A549 (cell line): Measurements from ENCODE around the gene SBK3. TPM values are rescaled to one million over a fixed set of nuclear protein-coding genes. Genes with fewer than 3 reads are reported as not detected.

Source experiments
- ATAC-seq, 2 experiments: fragments of 200-7000 bp in 1 of 2; fragments of >200 bp in 1 of 2; cut with Nextera tagmentation in 1 of 2; cut with Tn5 transposase in 1 of 2; 3 replicates each; pipeline versions ENCODE4 v1.8.0 to v1.9.1; 2018 to 2020; ENCODE audit warnings: mild to moderate bottlenecking in 1 of 2, moderate library complexity in 1 of 2
- CTCF ChIA-PET: fragments of 300-600 bp; sonication (Branson Sonifier 250); formaldehyde crosslinking; extraction: SDS; loops from one replicate; lab custom pipeline; 2021; ENCODE audit warnings: antibody characterized with exemption, inconsistent platforms; lab: Yijun Ruan, JAX
- POLR2A ChIA-PET: fragments of 350-600 bp; formaldehyde crosslinking; extraction: SDS; loops from one replicate; lab custom pipeline; 2021; ENCODE audit warnings: antibody characterized with exemption, inconsistent platforms; lab: Yijun Ruan, JAX
- DNase-seq, 2 experiments: peaks; one replicate each; pipeline versions ENCODE4 v3.0.0 to v3.0.0-alpha.2; 2011 to 2016; ENCODE audit warnings: low read depth in 1 of 2, low spot score in 1 of 2
- FAIRE-seq: peaks from 2 replicates; lab custom pipeline; 2011; peaks lifted over from hg19 to GRCh38; lab: Jason Lieb, UNC
- H3K27ac ChIP-seq, 2 experiments: fragments of >200 bp; sonication (Bioruptor Twin); formaldehyde crosslinking; 3 replicates each; pipeline ENCODE4 v1.5.1; 2016 to 2017
- H3K4me1 ChIP-seq: fragments of >200 bp; sonication (Bioruptor Twin); formaldehyde crosslinking; 3 replicates; pipeline ENCODE4 v1.6.1; 2016
- H3K4me2 ChIP-seq: fragments of >200 bp; sonication (Bioruptor Twin); formaldehyde crosslinking; 3 replicates; pipeline ENCODE4 v1.6.1; 2016
- H3K4me3 ChIP-seq: fragments of >200 bp; sonication (Bioruptor Twin); formaldehyde crosslinking; 3 replicates; pipeline ENCODE4 v1.5.1; 2016
- H3K9me3 ChIP-seq: fragments of >200 bp; sonication (Bioruptor Twin); formaldehyde crosslinking; 3 replicates; pipeline ENCODE4 v1.6.1; 2016
- ATOH8 ChIP-seq: fragments of 250-450 bp; sonication (Bioruptor Pico); IDR thresholded peaks from 2 replicates; pipeline ENCODE4 v1.5.0; 2020; ENCODE audit warnings: low read depth, mild to moderate bottlenecking, moderate library complexity
- CBX8 ChIP-seq: fragments of 200-600 bp; sonication (generic); IDR thresholded peaks from 2 replicates; pipeline ENCODE4 v1.6.1; 2016
- CHD2 ChIP-seq: fragments of 150-350 bp; IDR thresholded peaks from 2 replicates; pipeline ENCODE4 v1.6.1; 2014; ENCODE audit warnings: low read length; ENCODE audit not compliant: partially characterized antibody
- E2F6 ChIP-seq: IDR thresholded peaks from 2 replicates; pipeline ENCODE4 v1.6.1; 2012; ENCODE audit warnings: low read depth, borderline replicate concordance
- EHF ChIP-seq: fragments of 250-450 bp; sonication (Bioruptor Pico); IDR thresholded peaks from 2 replicates; pipeline ENCODE4 v1.5.0; 2020; ENCODE audit warnings: mild to moderate bottlenecking
- FOSB ChIP-seq: fragments of 250-450 bp; sonication (Bioruptor Pico); IDR thresholded peaks from 2 replicates; pipeline ENCODE4 v1.5.0; 2020; ENCODE audit warnings: mild to moderate bottlenecking, moderate library complexity
- FOSL2 ChIP-seq, 2 experiments: fragments of 450-650 bp in 1 of 2; fragments of >200 bp in 1 of 2; sonication (Bioruptor Twin) in 1 of 2; formaldehyde crosslinking; IDR thresholded peaks; 2 replicates each; pipeline versions ENCODE4 v1.5.0 to v1.6.1; 2016 to 2020; ENCODE audit warnings: mild to moderate bottlenecking in 1 of 2, moderate library complexity in 1 of 2
- HDAC2 ChIP-seq: fragments of 200-600 bp; sonication (generic); IDR thresholded peaks from 2 replicates; pipeline ENCODE4 v1.6.1; 2016
- HES2 ChIP-seq: fragments of >200 bp; sonication (Bioruptor Twin); formaldehyde crosslinking; IDR thresholded peaks from 2 replicates; pipeline ENCODE4 v1.6.1; 2016
- KDM1A ChIP-seq: fragments of 200-600 bp; sonication (generic); IDR thresholded peaks from 2 replicates; pipeline ENCODE4 v1.6.1; 2016; ENCODE audit warnings: low read depth, mild to moderate bottlenecking
- MYC ChIP-seq: IDR thresholded peaks from 2 replicates; pipeline ENCODE4 v1.6.1; 2012; ENCODE audit warnings: mild to moderate bottlenecking, inconsistent platforms, low read length, improper control_type of control experiment, borderline replicate concordance
- NFE2L2 ChIP-seq: fragments of 150-350 bp; conservative IDR thresholded peaks from 2 replicates; pipeline ENCODE4 v1.6.1; 2014; ENCODE audit warnings: low read length
- NR3C1 ChIP-seq: fragments of >200 bp; sonication (Bioruptor Twin); formaldehyde crosslinking; IDR thresholded peaks from 3 replicates; pipeline ENCODE4 v1.6.1; 2017
- POLR2A ChIP-seq: IDR thresholded peaks from 2 replicates; pipeline ENCODE4 v1.6.1; 2012; ENCODE audit warnings: mild to moderate bottlenecking, low read length
- RARB ChIP-seq: fragments of 250-450 bp; sonication (Bioruptor Pico); IDR thresholded peaks from 2 replicates; pipeline ENCODE4 v1.8.0; 2021; ENCODE audit warnings: mild to moderate bottlenecking, moderate library complexity
- RCOR1 ChIP-seq: fragments of 150-350 bp; IDR thresholded peaks from 2 replicates; pipeline ENCODE4 v1.6.1; 2014; ENCODE audit warnings: antibody characterized with exemption, low read length, low read depth
- USF2 ChIP-seq: fragments of 450-650 bp; IDR thresholded peaks from 2 replicates; pipeline ENCODE4 v1.6.1; 2014; ENCODE audit warnings: antibody characterized with exemption
- ZFP36 ChIP-seq: fragments of 450-650 bp; IDR thresholded peaks from 2 replicates; pipeline ENCODE4 v1.6.1; 2014; ENCODE audit warnings: borderline replicate concordance; ENCODE audit not compliant: partially characterized antibody
- ZNF302 ChIP-seq: fragments of 250-450 bp; sonication (Bioruptor Pico); IDR thresholded peaks from 2 replicates; pipeline ENCODE4 v1.9.0; 2021; ENCODE audit warnings: inconsistent platforms, mild to moderate bottlenecking, moderate library complexity
- WGBS: methylation state at CpG from one replicate; pipeline ENCODE4 v1.1.6; 2017; ENCODE audit errors: missing lambda C conversion rate; 5-methylcytosine and 5-hydroxymethylcytosine counted together
- polyA plus RNA-seq, 4 experiments: library from polyadenylated mRNA; depleted of rRNA in 3 of 4; stranded (reverse); fragments of >200 nt; fragmentation: RNase III in 1 of 4; extraction: RNeasy Plus Mini Kit Qiagen cat#74134 plus additional on column Dnase treatment in 1 of 4; gene quantifications; 2 replicates in 3 of 4; 3 replicates in 1 of 4; pipeline ENCODE4 v1.2.3, GENCODE V29; 2011 to 2017

SBK3 gene
- polyA plus RNA-seq, 2 of the 4 experiments (the other 2 are of a cell fraction) = 1.1 TPM

GRCh38 chr19:55559684-55560083 lies 14.3 kb upstream of the SBK3 start:
- POLR2A ChIA-PET = no interaction called here
- H3K4me2 ChIP-seq = no peak overlapping the region

GRCh38 chr19:55554741-55555152 lies 9.4 kb upstream of the SBK3 start:
- CTCF ChIA-PET = interaction anchor here (1.2 to 2.0 kb wide), 5 partner anchors 10 to 51 kb away, joined by 3 to 7 read pairs (median 4); partner anchors contain the start of gene ZNF865
- no peak for TF ChIP-seq ZNF302
- TF ChIP-seq HES2 = no peak
- TF ChIP-seq HDAC2 = no peak
- no peak for TF ChIP-seq NR3C1
- no peak for TF ChIP-seq FOSB
- no peak for TF ChIP-seq RCOR1
- no peak for TF ChIP-seq EHF
- no peak for TF ChIP-seq MYC
- no peak for TF ChIP-seq RARB (CRISPR knock-in tag)
- H3K9me3 ChIP-seq = no peaks in the 10 kb centered on the region
- DNase-seq (no peak), ATAC-seq (no peak), FAIRE-seq (no peak)
- H3K4me1 ChIP-seq = peaks cover 29% of the 10 kb centered on the region
- 79% methylated on average over 8 of the region's 8 CpGs for WGBS
- H3K27ac ChIP-seq = no peak overlapping the region
- no peak overlapping the region for H3K4me2 ChIP-seq
- H3K4me3 ChIP-seq = no peak overlapping the region
- POLR2A ChIA-PET = no interaction called here

More at GRCh38 chr19:55559684-55560083, 14.3 kb upstream of the SBK3 start:
- Histone ChIP-seq H3K4me3 (no peak overlapping the region), H3K9me3 (0 out of 3 replicates have a peak, but pooled peaks cover 2% of the 10 kb centered on the region), H3K4me1 (peaks cover 6% of the 10 kb centered on the region; the same call in 1 of the 3 replicates), H3K27ac (no peak overlapping the region)
- ATAC-seq (no peak), DNase-seq (no peak), FAIRE-seq (no peak)
- TF ChIP-seq CHD2 (no peak), FOSL2 (IDR thresholded peaks at IDR 0.05) (no peak), FOSL2 (CRISPR knock-in tag; IDR thresholded peaks at IDR 0.05) (no peak), POLR2A (no peak), USF2 (no peak), ATOH8 (CRISPR knock-in tag) (no peak), CBX8 (no peak), KDM1A (no peak), NFE2L2 (no peak), E2F6 (no peak), HDAC2 (no peak)
- CTCF ChIA-PET = interaction anchor here (1.1 to 6.8 kb wide), 5 partner anchors 13 to 92 kb away, joined by 3 to 31 read pairs (median 4); partner anchors contain the start of gene SBK3
- 85% methylated on average over 9 of the region's 9 CpGs for WGBS

GRCh38 chr19:55554302-55554701 lies 9.0 kb upstream of the SBK3 start:
- H3K27ac ChIP-seq = no peak overlapping the region
- FAIRE-seq = no peak
- H3K4me2 ChIP-seq = no peak overlapping the region
- 95% methylated on average over 9 of the region's 9 CpGs for WGBS
- no peak for DNase-seq
- no peak overlapping the region for H3K4me3 ChIP-seq
- no peak for ATAC-seq
- peak; percentile 54 for TF ChIP-seq ZFP36
- TF ChIP-seq NR3C1 = no peak
- ChIA-PET POLR2A (no interaction called here), CTCF (interaction anchor here (1.2 to 2.7 kb wide), 5 partner anchors 11 to 52 kb away, joined by 3 to 10 read pairs (median 5); partner anchors contain the start of gene ZNF865)
- H3K4me1 ChIP-seq = peaks cover 31% of the 10 kb centered on the region
- H3K9me3 ChIP-seq = no peaks in the 10 kb centered on the region
